Caco-2 (cell line): ENCODE results near the gene GP1BA. TPM values are rescaled to one million over a fixed set of nuclear protein-coding genes. Genes with fewer than 3 reads are reported as not detected.

Source experiments
- BruUV-seq: library from RNA; stranded (reverse); fragments of 400-500 nt; replicated peaks from 2 replicates; lab custom pipeline; 2021; lab: Mats Ljungman, UMichigan
- CTCF ChIA-PET: fragments of 300-600 bp; sonication (Branson Sonifier 250); formaldehyde crosslinking; loops from one replicate; lab custom pipeline; 2022; ENCODE audit warnings: antibody characterized with exemption; lab: Charles Lee
- POLR2A ChIA-PET: fragments of 300-600 bp; sonication (Branson Sonifier 250); formaldehyde crosslinking; loops from one replicate; lab custom pipeline; 2022; ENCODE audit warnings: antibody characterized with exemption; lab: Charles Lee
- DNase-seq, 2 experiments: peaks; one replicate each; pipeline versions ENCODE4 v3.0.0 to v3.0.0-alpha.2; 2020 to 2022
- H3K27me3 ChIP-seq: replicated peaks from 2 replicates; pipeline ENCODE4 v1.6.0; 2011; ENCODE audit warnings: low read length; ENCODE audit not compliant: control insufficient read depth, insufficient read depth
- H3K36me3 ChIP-seq: 2 replicates; pipeline ENCODE4 v1.5.1; 2011; ENCODE audit warnings: low read length; ENCODE audit not compliant: control insufficient read depth, insufficient read depth
- H3K4me1 ChIP-seq: fragments of 250-450 bp; sonication (Bioruptor Pico); 2 replicates; pipeline ENCODE4 v1.5.1; 2020; ENCODE audit warnings: mild to moderate bottlenecking
- H3K4me3 ChIP-seq: 2 replicates; pipeline ENCODE4 v1.5.1; 2011; ENCODE audit warnings: low read depth, mild to moderate bottlenecking, control low read depth, low read length
- H3K9me3 ChIP-seq: fragments of 250-450 bp; sonication (Bioruptor Pico); 2 replicates; pipeline ENCODE4 v1.5.1; 2020; ENCODE audit warnings: mild to moderate bottlenecking, moderate library complexity
- H3K27ac Mint-ChIP-seq: one replicate; pipeline ENCODE4 v1.8.0; 2022; ENCODE audit warnings: mixed read lengths; ENCODE audit not compliant: unreplicated experiment
- H3K27me3 Mint-ChIP-seq: one replicate; pipeline ENCODE4 v1.8.0; 2022; ENCODE audit warnings: mixed read lengths; ENCODE audit not compliant: insufficient read depth, unreplicated experiment
- H3K36me3 Mint-ChIP-seq: one replicate; pipeline ENCODE4 v1.8.0; 2022; ENCODE audit warnings: mild to moderate bottlenecking, mixed read lengths; ENCODE audit not compliant: insufficient read depth, unreplicated experiment
- H3K4me1 Mint-ChIP-seq: one replicate; pipeline ENCODE4 v1.8.0; 2022; ENCODE audit warnings: low read depth, mixed read lengths; ENCODE audit not compliant: unreplicated experiment
- H3K4me3 Mint-ChIP-seq: one replicate; pipeline ENCODE4 v1.8.0; 2022; ENCODE audit warnings: mild to moderate bottlenecking, moderate library complexity, mixed read lengths; ENCODE audit not compliant: unreplicated experiment
- H3K9me3 Mint-ChIP-seq: one replicate; pipeline ENCODE4 v1.8.0; 2022; ENCODE audit warnings: mixed read lengths; ENCODE audit not compliant: unreplicated experiment
- CTCF ChIP-seq, 2 experiments: fragments of 200-600 bp in 1 of 2; IDR thresholded peaks; 1 replicate in 1 of 2; 2 replicates in 1 of 2; pipeline versions ENCODE4 v1.5.1 to v1.8.0; 2011 to 2022; ENCODE audit warnings: antibody characterized with exemption in 1 of 2, control low read depth in 1 of 2, inconsistent platforms in 1 of 2, low read depth in 1 of 2, low read length in 1 of 2, mild to moderate bottlenecking in 1 of 2, moderate library complexity in 1 of 2; ENCODE audit not compliant: insufficient read depth in 1 of 2, severe bottlenecking in 1 of 2, unreplicated experiment in 1 of 2
- intact Hi-C: fragments of 100-400 bp; cut with micrococcal nuclease; formaldehyde crosslinking; loops from one replicate; pipeline ENCODE4 v1.10.0; 2022; ENCODE audit not compliant: unreplicated experiment
- microRNA-seq: library from miRNA; unstranded; fragments of <30 nt; microRNA quantifications from one replicate; pipeline ENCODE4 v1.2.0, GENCODE V29; 2022
- total RNA-seq: library from RNA; stranded (reverse); gene quantifications from 2 replicates; pipeline ENCODE4 v1.2.3, GENCODE V29; 2022

The GP1BA gene
- total RNA-seq, 1 experiment from 2014 or later = not detected

DNA sequence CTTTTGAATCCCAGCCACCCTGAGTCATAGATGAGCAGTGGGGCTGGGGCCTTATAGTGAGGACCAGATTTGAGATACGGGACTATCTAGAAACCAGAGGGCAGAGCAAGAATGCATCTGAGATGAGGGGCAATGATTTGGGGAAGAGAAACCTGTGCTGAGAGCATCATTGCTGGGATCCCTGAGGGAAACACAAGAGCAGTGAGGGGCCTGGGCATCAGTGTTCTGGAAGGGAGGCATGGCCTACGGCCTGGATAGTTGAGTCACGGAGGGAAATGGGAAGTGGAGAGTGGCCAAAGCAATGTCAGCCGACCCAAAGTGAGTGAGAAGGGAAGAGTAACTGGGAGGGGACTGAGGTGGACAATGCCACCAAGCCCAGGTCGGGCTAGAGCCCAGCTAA lies 50.2 kb downstream of the GP1BA start:
- POLR2A ChIA-PET = no interaction called here
- no TSS peak for BruUV-seq

More for the DNA sequence above, 50.2 kb downstream of the GP1BA start:
- no peak overlapping the region for H3K4me3 ChIP-seq
- Mint-ChIP-seq H3K36me3 (peaks cover 26% of the 10 kb centered on the region), H3K27ac (no peak overlapping the region), H3K4me3 (no peak overlapping the region), H3K9me3 (no peaks in the 10 kb centered on the region), H3K4me1 (peaks cover 7% of the 10 kb centered on the region), H3K27me3 (no peaks in the 10 kb centered on the region)
- no peak for TF ChIP-seq CTCF (IDR thresholded peaks at IDR 0.05; ENCODE audit: insufficient read depth in 1 of 2, low read depth in 1 of 2, low read length in 1 of 2, severe bottlenecking in 1 of 2, unreplicated experiment in 1 of 2)
- no peaks in the 10 kb centered on the region for H3K27me3 ChIP-seq
- H3K4me1 ChIP-seq = no peaks in the 10 kb centered on the region
- no peak for DNase-seq
- CTCF ChIA-PET = no interaction called here
- intact Hi-C loops = no loop called here
- H3K36me3 ChIP-seq = no peaks in the 10 kb centered on the region
- H3K9me3 ChIP-seq = no peaks in the 10 kb centered on the region

Small RNA genes within 50 kb of the gene (microRNA-seq; reads per million reads assigned to microRNA genes)
- not detected for gene MIR6864
- gene MIR6865 = not detected

Other genes starting within 250 kb of the GP1BA start
- gene PELP1, start 228.1 kb upstream of the GP1BA start, total RNA-seq = 58.2 and 71.6 TPM in 2 replicates
- gene ARRB2, start 221.6 kb upstream of the GP1BA start, total RNA-seq = 37.1 and 37.8 TPM in 2 replicates
- 9.1 and 9.4 TPM in 2 replicates for gene MED11, start 200.8 kb upstream of the GP1BA start, total RNA-seq
- 2.2 and 3.5 TPM in 2 replicates for gene ZMYND15, start 192.4 kb upstream of the GP1BA start, total RNA-seq
- gene CXCL16, start 192.3 kb upstream of the GP1BA start, total RNA-seq = 44.8 and 55.3 TPM in 2 replicates
- 9.9 and 12.1 TPM in 2 replicates for gene TM4SF5, start 160.4 kb upstream of the GP1BA start, total RNA-seq
- gene VMO1, start 145.9 kb upstream of the GP1BA start, total RNA-seq = 0.54 TPM in 1 of 2 replicates, not detected in the other
- 11.8 and 15.6 TPM in 2 replicates for gene GLTPD2, start 143.3 kb upstream of the GP1BA start, total RNA-seq
- 133 and 136 TPM in 2 replicates for gene PSMB6, start 136.1 kb upstream of the GP1BA start, total RNA-seq
- gene PLD2, start 125.1 kb upstream of the GP1BA start, total RNA-seq = 46.5 and 47.2 TPM in 2 replicates
- gene MINK1, start 98.9 kb upstream of the GP1BA start, total RNA-seq = 47.7 and 49.4 TPM in 2 replicates
- gene C17orf107, start 32.7 kb upstream of the GP1BA start, total RNA-seq = 0.86 and 1.0 TPM in 2 replicates
- not detected in 2 replicates for gene CHRNE, start 29.2 kb upstream of the GP1BA start, total RNA-seq
- gene SLC25A11, start 7.8 kb downstream of the GP1BA start, total RNA-seq = 36.5 and 40.1 TPM in 2 replicates
- gene RNF167, start 8.0 kb downstream of the GP1BA start, total RNA-seq = 55.1 and 60.9 TPM in 2 replicates
- gene PFN1, start 16.3 kb downstream of the GP1BA start, total RNA-seq = 367 and 416 TPM in 2 replicates
- 8.1 and 10.6 TPM in 2 replicates for gene ENO3, start 18.8 kb downstream of the GP1BA start, total RNA-seq
- 20.5 and 23.1 TPM in 2 replicates for gene SPAG7, start 35.5 kb downstream of the GP1BA start, total RNA-seq
- gene CAMTA2, start 55.4 kb downstream of the GP1BA start, total RNA-seq = 16.2 and 18.8 TPM in 2 replicates
- gene INCA1, start 65.2 kb downstream of the GP1BA start, total RNA-seq = 0.64 and 1.4 TPM in 2 replicates
- gene KIF1C, start 65.7 kb downstream of the GP1BA start, total RNA-seq = 87.5 and 92.0 TPM in 2 replicates
- gene SLC52A1, start 103.1 kb downstream of the GP1BA start, total RNA-seq = not detected in 2 replicates
- 3.6 and 3.7 TPM in 2 replicates for gene ZFP3, start 146.2 kb downstream of the GP1BA start, total RNA-seq
- gene ZNF232, start 179.6 kb downstream of the GP1BA start, total RNA-seq = 7.5 and 9.1 TPM in 2 replicates
- gene USP6, start 183.8 kb downstream of the GP1BA start, total RNA-seq = 0.16 and 0.21 TPM in 2 replicates